ENCODE measurements around the gene CLCF1.

CLCF1 gene

DNA sequence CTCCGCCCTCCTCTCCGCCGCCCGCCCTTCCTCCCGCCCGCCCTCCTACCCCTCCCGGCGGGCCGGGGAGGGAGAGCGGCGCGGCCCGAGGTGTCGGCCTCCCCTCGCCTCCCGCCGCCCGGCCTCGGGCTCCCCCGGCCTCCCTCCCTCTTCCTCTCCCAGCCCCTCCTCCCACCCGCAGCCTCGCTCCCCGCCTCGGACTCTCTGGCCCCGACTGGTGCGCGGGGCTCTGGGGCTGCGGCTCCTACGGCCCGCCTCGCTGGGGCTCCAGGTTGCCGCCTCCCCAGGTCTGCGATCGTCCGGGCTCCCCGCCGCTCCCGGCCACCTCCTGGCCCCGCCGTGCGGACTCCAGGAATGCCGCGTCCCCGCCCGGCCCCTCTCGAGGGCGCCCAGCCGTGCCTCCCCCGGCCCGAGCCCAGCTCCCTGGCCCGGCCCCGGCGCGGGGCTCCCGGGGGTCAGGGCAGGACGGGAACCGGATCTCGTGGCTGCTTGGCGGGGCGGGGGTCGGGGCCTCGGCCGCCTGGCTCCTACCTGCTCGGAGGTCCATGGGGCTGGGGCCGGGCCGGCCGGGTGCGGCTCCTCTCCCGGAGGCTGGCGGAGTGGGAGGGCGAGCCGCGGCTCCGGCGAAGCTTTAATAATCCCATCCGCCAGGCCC is at the start of gene CLCF1:
TSS of gene CLCF1 (minus strand) at position 606 of the 655 bp plus-strand sequence. CDS start at position 547, 59 bp downstream.
- DNase-seq, result no peak

DNA sequence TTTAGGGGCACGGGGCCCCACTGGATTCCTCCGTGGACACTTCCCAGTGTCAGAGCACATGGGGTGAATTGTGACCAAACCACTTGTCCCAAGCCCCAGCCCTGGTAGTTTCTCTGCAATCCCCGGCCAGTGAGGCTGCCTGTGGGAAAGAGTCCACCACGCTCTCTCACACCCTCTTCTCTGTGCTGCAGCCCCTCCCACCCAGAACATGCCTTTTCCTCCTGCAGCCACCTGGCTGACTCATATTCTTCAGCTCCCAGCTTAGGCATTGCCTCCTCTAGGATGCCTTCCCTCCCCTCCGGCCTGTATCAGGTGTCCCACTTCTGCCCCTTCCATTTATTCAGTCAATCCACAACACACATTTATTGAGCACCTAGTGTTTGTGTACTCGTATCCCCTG is 49.5 kb upstream of the CLCF1 start:
- DNase-seq, result no peak

DNA sequence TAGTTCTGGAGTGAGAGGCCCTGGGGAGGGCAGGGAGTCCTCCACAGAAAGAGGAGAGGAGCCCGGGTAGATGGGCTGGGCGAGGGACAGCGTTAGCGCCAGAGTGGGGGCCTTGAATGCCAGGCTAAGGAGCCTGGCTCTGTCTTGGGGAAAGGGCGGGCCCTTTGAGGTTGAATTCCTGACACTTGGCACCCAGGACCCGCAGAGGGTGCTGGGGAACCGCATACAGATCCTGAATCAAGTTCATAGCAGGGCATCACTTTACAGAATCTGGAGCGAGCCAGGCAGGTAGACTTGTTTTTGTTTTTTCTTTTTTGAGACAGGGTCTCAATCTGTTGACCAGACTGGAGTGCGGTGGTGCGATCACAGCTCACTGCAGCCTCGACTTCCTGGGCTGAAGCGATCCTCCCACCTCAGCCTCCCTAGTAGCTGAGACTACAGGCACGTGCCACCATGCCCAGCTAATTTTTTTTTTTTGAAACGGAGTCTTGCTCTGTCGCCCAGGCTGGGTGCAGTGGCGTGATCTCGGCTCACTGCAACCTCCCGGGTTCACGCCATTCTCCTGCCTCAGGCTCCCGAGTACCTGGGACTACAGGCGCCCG is 48.1 kb upstream of the CLCF1 start:
- DNase-seq, result no peak

DNA sequence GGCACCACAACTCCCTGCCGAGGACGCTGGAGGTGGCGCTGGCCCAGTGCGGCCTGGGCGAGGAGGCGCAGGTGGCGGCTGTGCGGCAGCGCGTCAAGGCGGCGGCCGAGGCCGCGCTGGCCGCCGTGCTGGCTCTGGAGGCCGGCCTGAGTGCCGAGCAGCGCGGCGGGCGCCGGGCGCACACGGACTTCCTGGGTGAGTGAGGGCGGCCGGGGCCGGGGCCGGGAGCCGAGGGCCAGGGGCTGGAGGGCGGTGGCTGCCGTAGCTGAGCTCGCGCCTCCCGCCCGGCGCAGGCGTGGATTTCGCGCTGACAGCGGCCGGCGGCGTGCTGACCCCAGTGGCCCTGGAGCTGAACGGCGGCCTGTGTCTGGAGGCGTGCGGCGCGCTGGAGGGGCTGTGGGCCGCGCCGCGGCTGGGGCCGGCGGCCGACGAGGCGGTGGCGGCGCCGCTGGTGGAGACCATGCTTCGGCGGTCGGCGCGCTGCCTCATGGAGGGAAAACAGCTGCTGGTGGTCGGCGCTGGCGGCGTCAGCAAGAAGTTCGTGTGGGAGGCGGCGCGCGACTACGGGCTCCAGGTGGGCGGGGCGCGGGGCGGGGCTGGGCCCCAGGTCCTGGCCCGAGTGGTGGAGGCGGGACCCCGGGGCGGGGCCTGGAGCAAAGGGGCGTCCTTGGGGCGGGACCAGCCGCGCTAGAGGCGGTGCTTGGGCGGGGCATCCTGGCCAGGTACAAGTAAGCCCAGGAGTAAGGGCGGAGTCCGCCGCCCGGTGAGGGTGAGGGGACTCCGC is 47.4 kb upstream of the CLCF1 start:
- DNase-seq, result peak; percentile 98 to 100

DNA sequence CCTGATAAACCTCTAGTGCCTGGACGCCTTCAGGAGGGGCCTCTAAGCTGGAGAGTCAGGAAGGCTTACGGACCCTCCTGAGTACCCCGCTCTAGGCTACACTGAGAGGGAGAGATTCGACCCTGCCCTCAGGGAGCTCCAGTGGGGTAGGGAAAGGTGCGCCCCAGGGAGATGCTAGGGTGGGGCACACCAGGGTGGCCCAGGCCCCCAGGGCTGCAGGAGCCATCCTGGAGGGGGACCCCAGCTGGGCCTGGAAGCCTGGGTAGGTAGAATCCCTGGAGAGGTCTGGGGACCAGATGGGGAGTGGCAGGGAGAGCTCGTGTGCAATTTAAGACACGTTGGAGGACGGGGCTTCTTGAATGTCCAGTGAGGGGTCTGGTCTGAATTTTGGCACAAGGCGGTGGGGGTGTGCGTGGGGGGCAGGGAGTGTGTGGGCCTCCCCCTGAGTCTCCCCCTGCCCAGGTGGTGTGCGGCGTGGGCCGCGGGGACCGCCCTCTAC is 46.8 kb upstream of the CLCF1 start:
- no peak for DNase-seq

DNA sequence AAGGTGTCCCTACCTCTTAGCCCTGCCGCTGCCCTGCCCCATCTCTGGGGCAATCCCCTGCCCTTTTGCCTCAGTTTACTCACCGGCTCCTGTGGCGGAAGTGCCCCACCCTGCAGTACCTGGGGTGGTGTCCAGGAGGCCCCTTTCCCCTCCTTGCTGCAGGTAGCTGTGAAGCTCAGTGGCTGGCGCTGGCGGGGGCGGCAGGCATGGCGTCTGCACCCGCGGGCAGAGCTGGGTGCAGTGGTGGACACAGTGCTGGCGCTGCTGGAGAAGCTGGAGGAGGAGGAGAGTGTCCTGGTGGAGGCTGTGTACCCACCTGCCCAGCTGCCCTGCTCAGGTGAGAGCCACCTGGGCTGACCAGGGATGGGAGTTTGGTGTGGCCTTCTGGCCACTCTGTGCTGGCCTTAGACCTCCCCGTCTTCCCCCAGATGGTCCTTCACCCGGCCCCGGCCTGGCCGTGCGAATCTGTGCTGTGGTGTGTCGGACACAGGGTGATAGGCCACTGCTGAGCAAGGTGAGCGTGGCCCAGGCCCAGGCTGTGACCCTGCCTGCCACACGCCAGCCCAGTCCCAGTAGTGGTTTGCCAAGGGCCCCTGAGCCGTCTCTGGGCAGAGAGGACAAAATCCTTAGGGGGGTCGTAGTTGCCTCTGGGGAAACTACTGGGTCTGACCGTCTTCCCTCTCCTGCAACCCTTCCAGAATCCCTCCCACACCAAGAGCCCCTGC is 46.1 kb upstream of the CLCF1 start:
- DNase-seq, result no peak

DNA sequence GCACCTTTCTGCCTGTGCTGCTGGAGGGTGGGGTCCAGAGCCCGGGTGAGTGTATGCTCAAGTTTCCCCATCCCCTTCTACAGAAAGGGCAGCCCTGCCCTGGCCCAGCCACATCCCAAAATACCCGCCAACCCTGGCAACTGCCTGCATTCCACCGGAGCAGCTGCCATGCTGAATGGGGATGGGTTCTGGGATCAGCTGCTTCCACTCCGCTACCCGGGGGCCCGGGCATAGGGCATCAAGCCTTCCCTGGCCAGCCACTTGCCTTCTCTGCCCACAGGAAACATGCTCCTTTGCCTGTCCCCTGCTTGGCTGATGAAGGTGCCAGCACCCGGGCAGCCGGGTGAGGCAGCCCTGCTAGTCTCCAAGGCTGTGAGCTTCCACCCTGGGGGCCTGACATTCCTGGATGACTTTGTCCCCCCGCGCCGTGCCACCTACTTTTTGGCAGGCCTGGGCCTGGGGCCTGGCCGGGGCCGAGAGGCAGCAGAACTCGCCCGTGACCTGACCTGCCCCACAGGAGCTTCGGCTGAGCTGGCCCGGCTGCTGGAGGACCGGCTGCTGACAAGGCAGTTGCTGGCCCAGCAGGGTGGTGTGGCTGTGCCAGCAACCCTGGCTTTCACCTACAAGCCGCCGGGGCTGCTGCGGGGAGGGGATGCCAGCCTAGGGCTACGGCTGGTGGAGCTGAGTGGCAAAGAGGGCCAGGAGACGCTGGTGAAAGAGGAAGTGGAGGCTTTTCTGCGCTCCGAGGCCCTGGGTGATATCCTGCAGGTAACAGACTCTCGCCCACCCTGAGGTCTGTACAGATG is 45.3 kb upstream of the CLCF1 start:
- no peak for DNase-seq

DNA sequence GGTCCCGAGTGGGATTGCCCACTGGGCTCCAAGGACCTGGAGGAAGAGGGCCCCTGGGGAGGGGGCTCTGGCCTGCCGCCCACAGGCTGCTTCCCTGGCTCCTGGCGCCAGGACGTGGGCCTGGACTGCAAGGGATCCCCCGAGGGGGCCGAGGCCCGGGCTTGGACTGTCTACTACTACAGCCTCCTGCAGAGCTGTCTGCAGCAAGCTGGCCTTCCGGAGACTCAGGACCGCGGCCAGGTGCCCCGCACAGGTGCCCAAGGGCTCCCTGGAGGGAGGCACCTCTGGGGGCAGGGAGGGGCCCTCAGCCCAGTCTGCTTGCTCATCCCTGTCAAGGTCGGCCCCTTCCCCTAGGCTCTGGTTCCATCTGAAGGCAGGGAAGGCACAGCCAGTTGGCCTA is 44.0 kb upstream of the CLCF1 start:
- DNase-seq, result no peak

DNA sequence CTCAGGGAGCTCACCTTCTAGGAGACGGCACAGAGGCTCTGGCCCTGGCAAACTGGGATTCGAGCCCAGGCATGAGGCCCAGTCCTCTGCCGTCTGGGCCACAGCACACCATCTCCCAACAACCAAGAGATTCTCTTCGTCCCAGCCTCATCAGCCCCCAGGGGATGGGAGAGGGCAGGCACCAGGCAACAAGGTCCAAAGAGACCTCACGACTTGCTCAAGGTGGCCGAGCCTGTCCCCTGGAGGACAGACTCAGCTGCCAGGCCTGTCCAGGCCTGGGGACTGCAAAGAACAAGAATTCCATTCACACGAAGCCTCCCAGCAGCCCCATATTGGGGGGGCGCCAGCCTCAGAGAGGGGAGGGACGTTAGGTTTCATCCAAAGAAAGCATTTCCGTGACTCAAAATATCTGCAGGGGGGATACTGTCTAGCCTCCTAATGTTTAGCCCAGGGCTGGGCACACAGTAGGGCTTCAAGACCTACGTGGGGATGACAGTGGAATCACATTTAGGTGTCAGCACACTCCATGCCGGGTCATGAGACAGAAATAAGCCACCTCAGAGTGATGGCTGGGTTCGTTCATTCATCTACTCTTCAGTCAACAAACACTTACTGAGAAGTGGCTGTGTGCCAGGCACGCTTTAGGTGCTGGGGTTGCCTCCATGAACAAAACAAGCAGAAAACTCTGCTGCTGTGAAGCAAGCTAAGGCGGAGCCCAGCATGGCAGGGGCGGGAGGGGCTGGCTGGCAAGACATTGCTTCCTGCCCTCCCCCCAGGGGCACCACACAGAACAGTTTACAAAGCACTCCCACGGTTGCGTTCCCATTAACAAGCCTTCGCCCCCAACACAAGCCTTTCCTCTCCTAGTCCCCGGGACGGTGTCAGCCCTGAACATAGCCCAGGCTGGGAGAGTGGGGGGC is 43.3 kb upstream of the CLCF1 start:
- DNase-seq, result no peak

DNA sequence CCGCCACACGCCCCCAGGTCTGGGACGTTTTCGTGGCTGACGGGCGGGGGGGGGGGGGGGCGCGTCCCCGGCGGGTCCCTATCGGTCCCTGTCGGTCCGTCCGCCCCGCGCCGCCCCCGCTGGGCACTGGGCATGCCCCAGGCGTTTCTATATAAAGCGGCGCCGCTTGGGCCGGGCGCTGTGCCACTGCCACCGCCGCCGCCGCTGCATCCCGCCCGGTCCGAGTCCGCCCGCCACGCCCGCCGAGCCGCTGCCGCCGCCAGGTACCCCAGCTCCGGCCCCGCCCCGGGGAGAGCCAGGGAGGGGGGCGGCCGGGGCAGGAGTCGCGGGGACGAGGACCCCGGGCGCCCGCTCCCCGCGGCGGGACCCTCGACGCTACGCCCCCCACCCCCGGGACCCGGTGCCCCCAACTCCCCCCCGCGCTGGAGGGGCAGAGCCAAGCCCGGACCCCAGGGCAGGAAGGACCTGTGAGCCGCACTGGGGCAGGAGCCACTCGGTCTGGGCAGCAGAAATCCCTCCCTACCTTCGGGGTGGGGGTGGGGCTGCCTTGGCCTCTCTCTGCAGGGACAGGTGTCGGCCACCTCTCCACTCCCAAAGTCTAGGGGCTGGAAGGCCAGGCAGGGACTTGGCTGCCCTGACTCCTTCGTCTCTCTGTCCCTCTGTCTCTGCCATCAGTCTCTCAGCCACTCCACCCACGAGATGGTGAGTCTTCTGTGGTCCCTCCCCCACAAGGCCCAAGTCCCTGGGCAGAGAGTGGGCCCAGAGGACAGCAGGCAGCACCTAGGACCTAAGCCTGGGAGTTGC is 42.3 kb upstream of the CLCF1 start, which contains the start of gene CARNS1:
TSS of gene CARNS1 (plus strand) at position 178 of the 804 bp plus-strand sequence. CDS start at position 700, 522 bp downstream.
- no peak for DNase-seq

DNA sequence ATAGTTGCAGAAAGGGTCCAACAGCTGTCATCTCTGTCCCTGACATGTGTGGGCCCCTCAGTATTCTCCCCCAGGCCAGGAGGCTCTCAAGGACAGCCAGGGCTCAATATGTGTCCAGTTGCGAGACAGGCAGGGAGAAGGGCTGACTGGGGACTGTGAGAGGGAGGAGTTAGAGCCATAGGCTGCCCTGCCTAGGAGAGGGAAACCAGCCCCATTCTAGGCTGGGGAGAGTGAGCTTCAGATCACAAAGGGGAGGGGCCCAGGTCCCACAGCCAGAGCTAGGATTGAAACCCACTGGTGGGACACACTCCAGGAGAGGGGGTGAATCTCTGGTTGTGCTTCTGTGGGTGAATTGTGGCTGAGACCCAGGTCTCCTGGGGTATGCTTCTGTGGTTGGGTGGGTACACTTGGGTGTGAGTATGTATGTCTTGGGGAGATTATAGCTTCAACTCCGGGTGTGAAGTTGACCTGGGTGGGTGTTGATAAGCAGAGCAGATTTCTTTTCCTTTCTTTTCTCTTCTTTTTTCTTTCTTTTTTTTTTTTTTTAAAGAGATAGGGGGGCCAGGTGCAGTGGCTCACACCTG is 40.0 kb upstream of the CLCF1 start:
- no peak for DNase-seq

DNA sequence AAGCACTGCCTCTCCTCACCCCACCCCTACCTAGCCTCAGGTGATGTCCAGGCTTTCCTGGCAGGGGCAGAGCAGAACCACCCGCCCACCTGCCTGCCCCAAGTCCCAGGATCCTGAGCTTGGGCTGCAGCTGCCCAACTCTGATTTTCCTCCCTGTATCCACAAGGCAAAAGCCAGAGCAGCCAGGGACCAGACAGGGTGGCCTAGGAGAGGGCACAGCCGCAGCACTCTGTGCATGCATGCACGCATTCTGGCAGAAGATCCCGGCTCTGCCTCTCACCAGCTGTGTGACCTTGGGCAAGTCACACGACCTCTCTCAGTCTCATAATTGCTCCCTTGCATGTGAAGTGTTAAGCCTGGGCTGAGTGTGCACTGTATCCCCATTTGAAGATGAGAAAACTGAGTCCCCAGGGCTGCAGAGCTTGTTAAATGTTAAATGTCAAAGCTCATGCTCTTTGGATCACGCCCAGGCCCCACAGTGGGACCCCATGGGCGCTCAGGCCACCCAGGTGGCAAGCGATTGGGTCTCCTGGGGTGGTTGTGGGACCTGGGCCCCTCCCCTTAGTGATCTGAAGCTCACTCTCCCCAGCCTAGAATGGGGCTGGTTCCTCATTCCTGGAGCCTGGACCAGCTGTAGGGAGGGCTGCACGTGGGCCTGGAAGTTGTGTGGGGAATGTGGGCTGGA is 39.2 kb upstream of the CLCF1 start:
- DNase-seq, result no peak

DNA sequence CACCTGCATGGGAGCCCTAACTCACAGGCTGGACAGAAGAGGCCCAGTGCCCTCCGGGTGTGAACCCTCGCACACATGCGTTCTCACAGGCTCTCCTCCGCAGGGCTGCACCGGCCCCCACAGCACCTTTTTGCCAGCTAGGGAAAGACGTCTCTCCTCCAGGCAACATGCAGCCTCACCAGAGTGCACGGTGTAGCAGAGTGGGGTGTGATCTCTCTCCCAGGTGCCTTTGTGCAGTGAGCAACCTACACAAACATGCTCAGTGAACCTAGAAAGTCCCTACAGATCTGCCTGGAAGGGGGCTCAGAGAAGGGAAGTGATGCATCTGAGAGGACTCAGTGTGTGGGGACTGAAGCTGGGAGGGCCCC is 38.4 kb upstream of the CLCF1 start:
- no peak for DNase-seq

DNA sequence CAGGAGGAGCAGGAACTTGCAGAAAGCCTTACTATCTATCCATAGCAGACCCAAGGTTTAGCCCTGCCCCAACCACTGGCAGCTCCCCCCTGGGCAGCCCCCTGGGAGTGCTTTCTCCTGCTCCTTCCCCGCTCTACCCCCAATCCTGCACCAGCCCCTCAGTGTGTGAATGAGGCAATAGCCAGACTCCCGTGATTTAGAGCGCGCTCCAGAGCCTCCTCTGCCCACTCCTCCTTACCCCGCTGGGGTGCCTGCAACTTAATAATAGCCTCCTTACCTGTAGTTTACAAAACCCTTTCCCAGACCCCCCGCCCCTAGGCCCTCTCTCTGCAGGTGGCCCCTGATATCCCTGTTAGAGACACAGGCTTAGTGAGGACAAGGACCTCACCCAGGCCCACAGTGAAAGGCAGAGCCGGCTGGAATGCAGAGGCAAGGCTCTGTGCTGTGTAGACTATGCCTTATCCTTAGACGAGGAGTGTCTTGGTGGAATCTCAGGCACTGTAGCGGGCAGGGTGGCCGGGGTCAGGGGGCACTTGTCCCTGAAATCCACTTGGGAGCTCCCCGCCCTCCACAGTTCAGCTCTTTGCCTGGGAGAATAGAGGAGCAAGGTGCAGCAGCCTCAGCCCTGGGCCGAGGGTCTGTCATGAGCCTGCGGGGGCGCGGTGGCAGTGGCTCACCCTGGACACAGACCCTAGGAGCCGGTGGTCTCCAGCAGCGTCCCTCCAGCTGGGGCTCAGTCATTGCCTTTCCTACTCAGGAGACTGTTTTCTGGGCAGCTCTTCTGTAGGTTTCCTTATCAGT is 37.8 kb upstream of the CLCF1 start:
- no peak for DNase-seq

DNA sequence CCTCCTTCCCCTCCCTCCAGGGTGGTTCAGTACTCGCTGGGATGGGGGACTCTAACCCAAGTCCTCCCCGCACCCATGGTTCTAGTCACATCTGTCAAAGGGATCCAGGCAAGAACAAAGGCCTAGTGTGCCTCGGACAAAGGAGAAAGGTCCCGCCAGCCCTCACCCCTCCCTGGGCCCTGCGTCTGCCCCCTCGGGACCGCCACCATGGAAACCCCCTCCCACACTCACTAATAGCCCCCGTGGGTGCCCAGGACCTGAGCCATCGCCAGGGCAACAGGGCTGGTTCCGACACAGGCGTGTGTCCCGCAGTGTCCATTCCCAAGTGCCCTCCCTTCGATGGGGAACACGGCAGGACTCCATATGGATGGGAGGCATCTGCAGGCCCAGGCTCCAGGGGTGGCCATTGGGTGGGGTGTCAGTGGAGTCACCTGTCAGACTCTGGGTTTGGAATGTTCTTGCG is 37.0 kb upstream of the CLCF1 start:
- DNase-seq, result no peak

DNA sequence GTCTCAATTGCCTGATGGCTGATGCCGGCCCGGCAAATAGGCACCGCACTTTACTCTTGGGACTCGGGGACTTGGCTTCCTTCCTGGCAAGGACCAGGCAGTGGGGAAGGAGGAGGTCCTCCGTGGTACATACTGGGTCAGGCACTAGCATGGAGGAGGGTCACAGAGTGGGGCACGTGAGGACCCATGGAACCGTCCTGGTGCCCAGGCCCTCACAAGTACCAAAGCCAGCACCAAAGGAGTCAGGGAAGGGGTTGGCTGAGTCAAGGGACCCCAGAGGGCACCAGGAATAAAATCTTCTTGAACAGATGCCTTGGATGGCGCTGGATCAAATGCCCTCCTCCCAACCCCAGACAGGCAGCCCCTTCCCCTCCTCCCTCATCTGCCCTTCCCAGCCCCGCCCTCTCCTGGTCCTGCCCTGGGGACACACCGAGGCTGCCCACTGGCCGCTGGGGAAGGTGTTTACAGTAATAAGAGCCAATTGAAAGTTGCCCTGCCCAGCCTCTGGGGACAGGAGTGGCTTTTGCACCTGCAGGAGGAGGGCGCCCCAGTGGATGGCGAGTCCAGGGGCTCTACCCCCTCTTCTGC is 36.5 kb upstream of the CLCF1 start:
- DNase-seq, result no peak

DNA sequence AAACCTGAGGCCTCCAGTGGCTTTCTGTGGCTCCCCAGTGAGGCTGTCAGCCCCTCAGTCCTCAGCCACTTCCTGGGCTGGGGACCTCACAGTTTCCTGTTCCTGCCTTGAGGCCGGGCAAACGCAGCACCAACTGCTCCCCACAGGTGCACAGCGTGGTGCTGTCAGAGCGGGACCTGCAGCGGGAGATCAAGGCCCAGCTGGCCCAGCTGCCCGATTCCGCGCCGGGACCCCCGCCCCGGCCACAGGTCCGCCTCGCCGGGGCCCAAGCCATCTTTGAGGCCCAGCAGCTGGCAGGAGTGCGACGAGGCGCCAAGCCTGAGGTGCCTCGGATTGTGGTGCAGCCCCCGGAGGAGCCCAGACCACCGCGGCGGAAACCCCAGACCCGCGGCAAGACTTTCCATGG is 35.9 kb upstream of the CLCF1 start:
- peak in 1 of 2 donors; percentile 60 for DNase-seq
